ENCODE results near the gene CHPF. TPM values are rescaled to one million over a fixed set of nuclear protein-coding genes. Genes with fewer than 3 reads are reported as not detected.

The CHPF gene
- total RNA-seq, 1 experiment from 2014 or later = 228 TPM

GRCh38 chr2:219495531-219496122, 48.0 kb downstream of the CHPF start:
- TF ChIP-seq CEBPB (IDR thresholded peaks at IDR 0.05; ENCODE audit: low read depth) (no peak), CTCF (IDR thresholded peaks at IDR 0.05 in 2 of 3, conservative IDR thresholded peaks at IDR 0.05 in 1 of 3; ENCODE audit: borderline replicate concordance in 1 of 3, insufficient read depth in 1 of 3, low read depth in 2 of 3, low read length in 2 of 3) (peak in 2 of 3 experiments; percentile 69 to 72; a peak in 4 of 6 replicates)
- no peaks in the 10 kb centered on the region for H3K27me3 ChIP-seq (ENCODE audit: insufficient read depth, low read length)
- H3K9me3 ChIP-seq (ENCODE audit: control insufficient read depth in 1 of 2, insufficient read depth in 1 of 2, low read depth in 1 of 2, low read length in 2 of 2) = no peaks in the 10 kb centered on the region
- BruUV-seq (replicated peaks) = no TSS peak
- ATAC-seq (peak; percentile 30), DNase-seq (ENCODE audit: low read depth, low spot score) (peak; percentile 64)
- H3K4me2 ChIP-seq (ENCODE audit: low read length) = peak overlapping the region; percentile 45
- H3K9me2 ChIP-seq (ENCODE audit: insufficient read depth) = no peaks in the 10 kb centered on the region
- ChIA-PET RAD21 (ENCODE audit: low non-redundant PET in 1 of 2, low total read pairs in 2 of 2, uncharacterized antibody in 2 of 2, unreplicated experiment in 2 of 2) (interaction anchor here (1.0 to 1.5 kb wide), 3 partner anchors 26 to 34 kb away, joined by 3 to 18 read pairs (median 12); no protein-coding TSS in a partner anchor), CTCF (interaction anchor here (0.5 to 4.2 kb wide), 30 partner anchors 9 to 232 kb away, joined by 3 to 103 read pairs (median 4); partner anchors contain the start of genes DNPEP and STK11IP), POLR2A (interaction anchor here (1.0 kb wide), 1 partner anchor 34 kb away, joined by 9 read pairs; no protein-coding TSS in a partner anchor)
- peaks cover 14% of the 10 kb centered on the region for H3K79me2 ChIP-seq (ENCODE audit: insufficient read depth, low read length)
- H3K36me3 ChIP-seq (ENCODE audit: control insufficient read depth in 1 of 2, insufficient read depth in 2 of 2, low read length in 2 of 2) = no peaks in the 10 kb centered on the region
- H3K9ac ChIP-seq (ENCODE audit: low read length) = no peak overlapping the region
- intact Hi-C loops (cut with micrococcal nuclease) = loop anchor here (1.0 to 2.0 kb wide), 2 partner anchors 19 to 35 kb away; no protein-coding TSS in a partner anchor
- no peak overlapping the region for H2AFZ ChIP-seq (ENCODE audit: low read depth, low read length, poor library complexity, severe bottlenecking)
- H3K27ac ChIP-seq (ENCODE audit: low read depth, low read length) = peak overlapping the region; percentile 25; the same call in 1 of the 2 replicates
- peaks cover 24 to 39% of the 10 kb centered on the region in 2 experiments for H3K4me1 ChIP-seq (ENCODE audit: control insufficient read depth in 1 of 2, insufficient read depth in 2 of 2, low read length in 2 of 2)
- H3K4me3 ChIP-seq (replicated peaks in 1 of 2; ENCODE audit: low read depth in 1 of 2, low read length in 2 of 2) = no peak overlapping the region
- no peaks in the 10 kb centered on the region for H4K20me1 ChIP-seq (ENCODE audit: insufficient read depth)

GRCh38 chr2:219494952-219495530, 48.6 kb downstream of the CHPF start:
- H3K79me2 ChIP-seq (ENCODE audit: insufficient read depth, low read length) = peaks cover 12% of the 10 kb centered on the region
- RAD21 ChIA-PET (ENCODE audit: low non-redundant PET in 1 of 2, low total read pairs in 2 of 2, uncharacterized antibody in 2 of 2, unreplicated experiment in 2 of 2) = interaction anchor here (1.0 to 1.5 kb wide), 3 partner anchors 27 to 35 kb away, joined by 3 to 18 read pairs (median 12); no protein-coding TSS in a partner anchor
- no peak overlapping the region for H3K9ac ChIP-seq (ENCODE audit: low read length)
- no peaks in the 10 kb centered on the region for H3K9me3 ChIP-seq (ENCODE audit: control insufficient read depth in 1 of 2, insufficient read depth in 1 of 2, low read depth in 1 of 2, low read length in 2 of 2)
- DNase-seq (ENCODE audit: low read depth, low spot score) (no peak), ATAC-seq (no peak)
- peaks cover 19 to 34% of the 10 kb centered on the region in 2 experiments for H3K4me1 ChIP-seq (ENCODE audit: control insufficient read depth in 1 of 2, insufficient read depth in 2 of 2, low read length in 2 of 2)
- no peaks in the 10 kb centered on the region for H3K36me3 ChIP-seq (ENCODE audit: control insufficient read depth in 1 of 2, insufficient read depth in 2 of 2, low read length in 2 of 2)
- CTCF ChIA-PET = interaction anchor here (0.6 to 4.2 kb wide), 25 partner anchors 8 to 232 kb away, joined by 3 to 103 read pairs (median 6); partner anchors contain the start of genes DNPEP and STK11IP
- H3K4me2 ChIP-seq (ENCODE audit: low read length) = peak overlapping the region; percentile 45; the same call in 1 of the 2 replicates
- no TSS peak for BruUV-seq (replicated peaks)
- intact Hi-C loops (cut with micrococcal nuclease) = loop anchor here (1.0 to 2.0 kb wide), 2 partner anchors 18 to 35 kb away; no protein-coding TSS in a partner anchor
- no peak overlapping the region for H3K4me3 ChIP-seq (replicated peaks in 1 of 2; ENCODE audit: low read depth in 1 of 2, low read length in 2 of 2)
- H3K27ac ChIP-seq (ENCODE audit: low read depth, low read length) = no peak overlapping the region
- POLR2A ChIA-PET = interaction anchor here (1.0 kb wide), 1 partner anchor 35 kb away, joined by 9 read pairs; no protein-coding TSS in a partner anchor
- no peaks in the 10 kb centered on the region for H3K27me3 ChIP-seq (ENCODE audit: insufficient read depth, low read length)
- H2AFZ ChIP-seq (ENCODE audit: low read depth, low read length, poor library complexity, severe bottlenecking) = no peak overlapping the region
- no peaks in the 10 kb centered on the region for H4K20me1 ChIP-seq (ENCODE audit: insufficient read depth)
- H3K9me2 ChIP-seq (ENCODE audit: insufficient read depth) = no peaks in the 10 kb centered on the region
- no peak for TF ChIP-seq ZNF274 (IDR thresholded peaks at IDR 0.05; ENCODE audit: low read depth, low read length)
- no peak for TF ChIP-seq ZBTB33 (IDR thresholded peaks at IDR 0.05; ENCODE audit: extremely low read depth, insufficient replicate concordance, low read length)
- no peak for TF ChIP-seq EGR1 (IDR thresholded peaks at IDR 0.05; ENCODE audit: low read depth)
- TF ChIP-seq ZFX (IDR thresholded peaks at IDR 0.05) = no peak
- TF ChIP-seq REST (IDR thresholded peaks at IDR 0.05; ENCODE audit: low read depth) = no peak
- no peak; the same call in 1 of the 2 replicates for TF ChIP-seq POLR2AphosphoS5 (IDR thresholded peaks at IDR 0.05; ENCODE audit: low read depth, low read length)

Data from HCT116 (cell line).